ENCODE results near the gene UBXN7.

- TF ChIP-seq CREB5 (CRISPR knock-in tag; IDR thresholded peaks at IDR 0.05; ENCODE audit: low read depth): no peak
- no peak for TF ChIP-seq ZNF8 (CRISPR knock-in tag; IDR thresholded peaks at IDR 0.05)
Measured at GRCh38 chr3:196334982-196335381, 97.2 kb downstream of the UBXN7 start.

Data from SK-N-SH treated with all-trans-retinoic acid at 6 μM for 48 hours (cell line).